Endothelial cell of umbilical vein (primary cell): ENCODE data around the gene ZNF225. TPM values are rescaled to one million over a fixed set of nuclear protein-coding genes. Genes with fewer than 3 reads are reported as not detected.

Experiments
- BruUV-seq: library from RNA; stranded (reverse); fragments of 400-500 nt; replicated peaks from 2 replicates; lab custom pipeline; 2021; lab: Mats Ljungman, UMichigan
- CTCF ChIA-PET: fragments of 300-600, 350-600 bp; sonication (Branson Sonifier 250); formaldehyde crosslinking; loops from one replicate; lab custom pipeline; 2021; ENCODE audit warnings: antibody characterized with exemption, inconsistent platforms; lab: Charles Lee
- POLR2A ChIA-PET: fragments of 300-600, 350-600 bp; sonication (Branson Sonifier 250); formaldehyde crosslinking; loops from one replicate; lab custom pipeline; 2021; ENCODE audit warnings: antibody characterized with exemption, inconsistent platforms; lab: Charles Lee
- DNase-seq: peaks from one replicate; pipeline ENCODE4 v3.0.0-alpha.2; 2011; ENCODE audit warnings: low read depth, low spot score
- FAIRE-seq: peaks from 2 replicates; lab custom pipeline; 2011; peaks lifted over from hg19 to GRCh38; lab: Jason Lieb, UNC
- H2AFZ ChIP-seq: 2 replicates; pipeline ENCODE4 v1.6.0; 2012; ENCODE audit warnings: low read depth, low read length, control low read depth, inconsistent platforms
- H3K27ac ChIP-seq: 2 replicates; pipeline ENCODE4 v1.5.1; 2011; ENCODE audit warnings: low read depth, mild to moderate bottlenecking, control low read depth, low read length, moderate library complexity; ENCODE audit not compliant: insufficient read depth
- H3K27me3 ChIP-seq, 2 experiments: 2 replicates each; pipeline versions ENCODE4 v1.6.0 to v1.6.1; 2011; ENCODE audit warnings: low read length in 2 of 2, mixed read lengths in 1 of 2; ENCODE audit not compliant: control insufficient read depth in 2 of 2, insufficient read depth in 2 of 2
- H3K36me3 ChIP-seq, 2 experiments: 2 replicates in 1 of 2; 3 replicates in 1 of 2; pipeline ENCODE4 v1.5.1; 2011; ENCODE audit warnings: low read length in 2 of 2, mild to moderate bottlenecking in 1 of 2, moderate library complexity in 1 of 2; ENCODE audit not compliant: control insufficient read depth in 2 of 2, insufficient read depth in 2 of 2; ENCODE audit errors: extremely low read depth in 1 of 2
- H3K4me1 ChIP-seq: 3 replicates; pipeline ENCODE4 v1.5.1; 2011; ENCODE audit warnings: mild to moderate bottlenecking, low read length; ENCODE audit not compliant: control insufficient read depth, insufficient read depth; ENCODE audit errors: extremely low read depth
- H3K4me2 ChIP-seq: 2 replicates; pipeline ENCODE4 v1.6.1; 2011; ENCODE audit warnings: low read length, control low read depth, mixed read lengths; ENCODE audit not compliant: insufficient read depth
- H3K4me3 ChIP-seq, 3 experiments: fragments of 200-600 bp in 1 of 3; sonication (generic), shearing (Covaris generic) in 1 of 3; replicated peaks in 1 of 3; 2 replicates each; pipeline ENCODE4 v1.5.1; 2011 to 2016; ENCODE audit warnings: control low read depth in 3 of 3, low read length in 3 of 3, mild to moderate bottlenecking in 2 of 3, inconsistent platforms in 1 of 3, low read depth in 1 of 3, moderate library complexity in 1 of 3; ENCODE audit not compliant: insufficient read depth in 1 of 3
- H3K79me2 ChIP-seq: 2 replicates; pipeline ENCODE4 v1.6.0; 2012; ENCODE audit warnings: low read length, inconsistent platforms; ENCODE audit not compliant: control insufficient read depth, insufficient read depth
- H3K9ac ChIP-seq: replicated peaks from 2 replicates; pipeline ENCODE3; 2011; ENCODE audit warnings: low read length, control low read depth; ENCODE audit not compliant: insufficient read depth; ENCODE audit errors: extremely low read depth
- H3K9me1 ChIP-seq: replicated peaks from 3 replicates; pipeline ENCODE4 v1.6.0; 2011; ENCODE audit warnings: mild to moderate bottlenecking, low read length; ENCODE audit not compliant: control insufficient read depth, insufficient read depth; ENCODE audit errors: extremely low read depth
- H3K9me3 ChIP-seq: replicated peaks from 2 replicates; pipeline ENCODE4 v1.5.1; 2012; ENCODE audit warnings: low read length, inconsistent platforms; ENCODE audit not compliant: control insufficient read depth, insufficient read depth
- H4K20me1 ChIP-seq: replicated peaks from 2 replicates; pipeline ENCODE3; 2011; ENCODE audit warnings: mild to moderate bottlenecking, low read length; ENCODE audit not compliant: control insufficient read depth, insufficient read depth; ENCODE audit errors: extremely low read depth
- FOS ChIP-seq: IDR thresholded peaks from 2 replicates; pipeline ENCODE4 v1.6.1; 2011; ENCODE audit warnings: mild to moderate bottlenecking, low read length, moderate library complexity, borderline replicate concordance; ENCODE audit not compliant: insufficient read depth
- GATA2 ChIP-seq: IDR thresholded peaks from 2 replicates; pipeline ENCODE4 v1.7.0; 2011; ENCODE audit warnings: low read depth, mild to moderate bottlenecking, moderate library complexity, mixed read lengths, low read length; ENCODE audit not compliant: insufficient read length, insufficient read depth
- MYC ChIP-seq: IDR thresholded peaks from one replicate; pipeline ENCODE4 v1.6.1; 2011; ENCODE audit warnings: mild to moderate bottlenecking, low read depth, low read length
- dilution Hi-C: fragments of 300-500 bp; cut with MboI; formaldehyde crosslinking; loops from one replicate; pipeline ENCODE4 v1.15.0; 2019; ENCODE audit warnings: low sequenced_read_pairs; ENCODE audit not compliant: extremely low pct_ligation_motif_present
- intact Hi-C: fragments of 100-400 bp; cut with micrococcal nuclease; formaldehyde crosslinking; loops from one replicate; pipeline ENCODE4 v1.10.0; 2022
- polyA plus RNA-seq, 4 experiments: library from polyadenylated mRNA; depleted of rRNA in 3 of 4; stranded (reverse) in 3 of 4; unstranded in 1 of 4; fragments of >200 nt; gene quantifications; 2 replicates each; pipeline versions ENCODE4 v1.2.1 to v1.2.3, GENCODE V29; 2011 to 2012; ENCODE audit warnings: missing spikeins in 1 of 4
- total RNA-seq: library from RNA; stranded (reverse); gene quantifications from 2 replicates; pipeline ENCODE4 v1.2.3, GENCODE V29; 2021
- TF ChIP-seq, protein P1 (sequence below): IDR thresholded peaks from 2 replicates; pipeline ENCODE4 v1.6.1; 2011; ENCODE audit not compliant: insufficient read depth, insufficient read length
- TF ChIP-seq, protein P2 (sequence below), 2 donors: IDR thresholded peaks; 1 replicate in 1 of 2; 2 replicates in 1 of 2; pipeline ENCODE4 v1.5.1; 2011; ENCODE audit warnings: low read length in 2 of 2, mild to moderate bottlenecking in 2 of 2, moderate library complexity in 2 of 2, control low read depth in 1 of 2, inconsistent platforms in 1 of 2, low read depth in 1 of 2; ENCODE audit not compliant: insufficient read depth in 1 of 2; ENCODE audit errors: extremely low read depth in 1 of 2

The ZNF225 gene
- total and polyA plus RNA-seq, 2 donors (not counting 3 experiments of a cell fraction or from before 2014, with no cell fraction given), result 0.92 to 3.9 TPM

DNA sequence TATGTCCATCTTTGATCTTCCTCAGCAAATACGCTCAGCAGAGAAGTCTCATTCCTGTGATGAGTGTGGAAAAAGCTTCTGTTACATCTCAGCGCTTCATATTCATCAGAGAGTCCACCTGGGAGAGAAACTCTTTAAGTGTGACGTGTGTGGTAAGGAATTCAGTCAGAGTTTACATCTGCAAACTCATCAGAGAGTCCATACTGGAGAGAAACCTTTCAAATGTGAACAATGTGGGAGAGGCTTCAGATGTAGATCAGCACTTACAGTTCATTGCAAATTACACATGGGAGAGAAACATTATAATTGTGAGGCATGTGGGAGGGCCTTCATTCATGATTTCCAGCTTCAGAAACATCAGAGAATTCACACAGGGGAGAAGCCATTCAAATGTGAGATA, 46.9 kb upstream of the ZNF225 start:
- ChIA-PET POLR2A (no interaction called here), CTCF (no interaction called here)
- Histone ChIP-seq H3K9ac (no peak overlapping the region), H3K9me3 (peaks cover 8% of the 10 kb centered on the region), H3K4me3 (no peak overlapping the region), H3K9me1 (no peaks in the 10 kb centered on the region), H3K27me3 (no peaks in the 10 kb centered on the region), H3K4me1 (no peaks in the 10 kb centered on the region), H3K4me2 (no peak overlapping the region), H2AFZ (no peak overlapping the region), H3K79me2 (no peaks in the 10 kb centered on the region), H3K27ac (no peak overlapping the region), H3K36me3 (peaks cover 5 to 15% of the 10 kb centered on the region in 2 experiments), H4K20me1 (no peaks in the 10 kb centered on the region)
- DNase-seq (no peak), FAIRE-seq (no peak)
- TF ChIP-seq, protein P1, sequence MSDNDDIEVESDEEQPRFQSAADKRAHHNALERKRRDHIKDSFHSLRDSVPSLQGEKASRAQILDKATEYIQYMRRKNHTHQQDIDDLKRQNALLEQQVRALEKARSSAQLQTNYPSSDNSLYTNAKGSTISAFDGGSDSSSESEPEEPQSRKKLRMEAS, result no peak
- TF ChIP-seq, protein P2, sequence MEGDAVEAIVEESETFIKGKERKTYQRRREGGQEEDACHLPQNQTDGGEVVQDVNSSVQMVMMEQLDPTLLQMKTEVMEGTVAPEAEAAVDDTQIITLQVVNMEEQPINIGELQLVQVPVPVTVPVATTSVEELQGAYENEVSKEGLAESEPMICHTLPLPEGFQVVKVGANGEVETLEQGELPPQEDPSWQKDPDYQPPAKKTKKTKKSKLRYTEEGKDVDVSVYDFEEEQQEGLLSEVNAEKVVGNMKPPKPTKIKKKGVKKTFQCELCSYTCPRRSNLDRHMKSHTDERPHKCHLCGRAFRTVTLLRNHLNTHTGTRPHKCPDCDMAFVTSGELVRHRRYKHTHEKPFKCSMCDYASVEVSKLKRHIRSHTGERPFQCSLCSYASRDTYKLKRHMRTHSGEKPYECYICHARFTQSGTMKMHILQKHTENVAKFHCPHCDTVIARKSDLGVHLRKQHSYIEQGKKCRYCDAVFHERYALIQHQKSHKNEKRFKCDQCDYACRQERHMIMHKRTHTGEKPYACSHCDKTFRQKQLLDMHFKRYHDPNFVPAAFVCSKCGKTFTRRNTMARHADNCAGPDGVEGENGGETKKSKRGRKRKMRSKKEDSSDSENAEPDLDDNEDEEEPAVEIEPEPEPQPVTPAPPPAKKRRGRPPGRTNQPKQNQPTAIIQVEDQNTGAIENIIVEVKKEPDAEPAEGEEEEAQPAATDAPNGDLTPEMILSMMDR (IDR thresholded peaks at IDR 0.05; ENCODE audit: extremely low read depth in 1 of 2, insufficient read depth in 1 of 2, low read depth in 1 of 2, low read length in 2 of 2), result no peak
- no TSS peak for BruUV-seq
- intact Hi-C loops, result no loop called here
- dilution Hi-C loops, result no loop called here

DNA sequence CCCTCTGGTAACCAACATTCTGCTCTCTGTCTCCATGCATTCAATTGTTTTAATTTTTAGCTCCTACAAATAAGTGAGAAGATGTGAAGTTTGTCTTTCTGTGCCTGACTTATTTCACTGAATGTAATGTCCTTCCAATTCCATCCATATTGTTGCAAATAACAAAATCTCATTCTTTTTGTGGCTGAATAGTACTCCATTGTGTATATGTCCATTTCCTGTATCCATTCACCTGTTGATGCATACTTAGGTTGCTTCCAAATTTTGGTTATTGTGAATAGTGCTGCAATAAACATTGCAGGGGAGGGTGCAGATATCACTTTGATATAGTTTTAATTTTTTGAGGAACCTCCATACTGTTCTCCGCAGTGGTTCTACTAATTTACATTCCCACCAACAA, 43.8 kb upstream of the ZNF225 start:
- ChIA-PET POLR2A (no interaction called here), CTCF (no interaction called here)
- Histone ChIP-seq H3K36me3 (peaks cover 5 to 9% of the 10 kb centered on the region in 2 experiments), H4K20me1 (no peaks in the 10 kb centered on the region), H2AFZ (no peak overlapping the region), H3K4me3 (no peak overlapping the region), H3K9me3 (peaks cover 8% of the 10 kb centered on the region), H3K9ac (no peak overlapping the region), H3K27me3 (no peaks in the 10 kb centered on the region), H3K4me1 (peaks cover 10% of the 10 kb centered on the region), H3K27ac (no peak overlapping the region), H3K9me1 (no peaks in the 10 kb centered on the region), H3K4me2 (no peak overlapping the region), H3K79me2 (no peaks in the 10 kb centered on the region)
- TF ChIP-seq, protein P1, result no peak
- TF ChIP-seq GATA2 (no peak), FOS (no peak), MYC (no peak)
- TF ChIP-seq, protein P2 (IDR thresholded peaks at IDR 0.05; ENCODE audit: extremely low read depth in 1 of 2, insufficient read depth in 1 of 2, low read depth in 1 of 2, low read length in 2 of 2), result no peak
- BruUV-seq, result no TSS peak
- dilution Hi-C loops (no loop called here), intact Hi-C loops (no loop called here)
- FAIRE-seq (no peak), DNase-seq (no peak)
